Cardiac muscle cell (in vitro differentiated cells and primary cell): ENCODE data around the gene GRAMD2A. TPM values are rescaled to one million over a fixed set of nuclear protein-coding genes. Genes with fewer than 3 reads are reported as not detected.
A peak's percentile ranks its signal among the peaks of the same experiment; 100 is the strongest.

Experiments used
- DNase-seq, 2 donors: peaks; one replicate each; pipeline versions ENCODE4 v3.0.0 to v3.0.0-alpha.2; 2010 to 2017; ENCODE audit warnings: low read depth in 1 of 2, low spot score in 1 of 2
- H3K27ac ChIP-seq: fragments of 200-600 bp; sonication (generic); 2 replicates; pipeline ENCODE4 v1.5.1; 2016
- H3K27me3 ChIP-seq: fragments of 200-600 bp; sonication (generic); 2 replicates; pipeline ENCODE4 v1.6.0; 2016; ENCODE audit warnings: control low read depth
- H3K36me3 ChIP-seq: fragments of 200-600 bp; sonication (generic); 2 replicates; pipeline ENCODE4 v1.5.1; 2016; ENCODE audit warnings: control low read depth
- H3K4me1 ChIP-seq: fragments of 200-600 bp; sonication (generic); 2 replicates; pipeline ENCODE4 v1.8.1; 2017; ENCODE audit warnings: low read depth, mild to moderate bottlenecking, mixed run types
- H3K4me3 ChIP-seq: fragments of 200-600 bp; sonication (generic); 2 replicates; pipeline ENCODE4 v1.5.1; 2016; ENCODE audit warnings: mild to moderate bottlenecking
- H3K9me3 ChIP-seq: fragments of 200-600 bp; sonication (generic); 2 replicates; pipeline ENCODE4 v1.5.1; 2017; ENCODE audit warnings: low read depth, mild to moderate bottlenecking, control low read depth
- CTCF ChIP-seq: IDR thresholded peaks from 2 replicates; pipeline ENCODE4 v1.5.1; 2012; ENCODE audit warnings: low read depth, mild to moderate bottlenecking, low read length
- polyA plus RNA-seq: library from polyadenylated mRNA; unstranded; fragments of >200 nt; fragmentation: Nextera tagmentation; extraction: Ambion mirVana; gene quantifications from 2 replicates; pipeline ENCODE4 v1.2.1, GENCODE V29; 2016
- total RNA-seq: library from RNA; depleted of rRNA; stranded (reverse); fragments of >200 nt; gene quantifications from 2 replicates; pipeline ENCODE4 v1.2.3, GENCODE V29; 2016

The GRAMD2A gene
- total and polyA plus RNA-seq, 2 experiments from 2014 or later = 0.24 TPM; not detected in 1

- no peak for DNase-seq
- no peaks in the 10 kb centered on the region for H3K9me3 ChIP-seq
- H3K4me1 ChIP-seq = peaks cover 24% of the 10 kb centered on the region
- H3K27ac ChIP-seq = no peak overlapping the region
- TF ChIP-seq CTCF = no peak
- H3K36me3 ChIP-seq = no peaks in the 10 kb centered on the region
- no peak overlapping the region for H3K4me3 ChIP-seq
- H3K27me3 ChIP-seq = no peaks in the 10 kb centered on the region
Observed at GRCh38 chr15:72113347-72114031, 84.1 kb downstream of the GRAMD2A start.

GRCh38 chr15:72112805-72113204, 84.8 kb downstream of the GRAMD2A start:
- no peak overlapping the region for H3K4me3 ChIP-seq
- no peaks in the 10 kb centered on the region for H3K9me3 ChIP-seq
- H3K27ac ChIP-seq = no peak overlapping the region
- no peak for DNase-seq
- no peaks in the 10 kb centered on the region for H3K36me3 ChIP-seq
- H3K4me1 ChIP-seq = peaks cover 30% of the 10 kb centered on the region
- H3K27me3 ChIP-seq = no peaks in the 10 kb centered on the region
- no peak for TF ChIP-seq CTCF

- no peaks in the 10 kb centered on the region for H3K36me3 ChIP-seq
- no peak overlapping the region for H3K27ac ChIP-seq
- H3K27me3 ChIP-seq = no peaks in the 10 kb centered on the region
- H3K4me3 ChIP-seq = no peak overlapping the region
- H3K4me1 ChIP-seq = peaks cover 35% of the 10 kb centered on the region
- DNase-seq = peak in 1 of 2 donors; percentile 24
- H3K9me3 ChIP-seq = no peaks in the 10 kb centered on the region
- TF ChIP-seq CTCF = no peak
Observed at GRCh38 chr15:72112116-72112515, 85.5 kb downstream of the GRAMD2A start.

GRCh38 chr15:72110355-72110754, 87.2 kb downstream of the GRAMD2A start:
- Histone ChIP-seq H3K27me3 (no peaks in the 10 kb centered on the region), H3K4me3 (no peak overlapping the region), H3K4me1 (peaks cover 30% of the 10 kb centered on the region), H3K9me3 (no peaks in the 10 kb centered on the region), H3K36me3 (no peaks in the 10 kb centered on the region), H3K27ac (no peak overlapping the region)
- no peak for DNase-seq
- TF ChIP-seq CTCF = no peak

Other genes with a start within 250 kb of the GRAMD2A start
- gene MYO9A, start 79.6 kb downstream of the GRAMD2A start, total RNA-seq = 20.3 and 32.0 TPM in 2 replicates
- 22.8 and 25.4 TPM in 2 replicates for gene MYO9A, start 79.6 kb downstream of the GRAMD2A start, polyA plus RNA-seq
- 4.2 and 4.6 TPM in 2 replicates for gene SENP8, start 79.4 kb downstream of the GRAMD2A start, total RNA-seq
- gene SENP8, start 79.4 kb downstream of the GRAMD2A start, polyA plus RNA-seq = 11.0 and 14.3 TPM in 2 replicates
- 1,894 and 2,333 TPM in 2 replicates for gene PKM, start 33.4 kb upstream of the GRAMD2A start, total RNA-seq
- 2,112 and 2,578 TPM in 2 replicates for gene PKM, start 33.4 kb upstream of the GRAMD2A start, polyA plus RNA-seq
- 41.5 and 41.9 TPM in 2 replicates for gene PARP6, start 74.8 kb upstream of the GRAMD2A start, total RNA-seq
- 65.1 and 72.8 TPM in 2 replicates for gene PARP6, start 74.8 kb upstream of the GRAMD2A start, polyA plus RNA-seq
- gene CELF6, start 122.4 kb upstream of the GRAMD2A start, total RNA-seq = 1.3 and 2.5 TPM in 2 replicates
- 0.76 and 0.77 TPM in 2 replicates for gene CELF6, start 122.4 kb upstream of the GRAMD2A start, polyA plus RNA-seq
- gene HEXA, start 178.2 kb upstream of the GRAMD2A start, total RNA-seq = 49.5 and 63.5 TPM in 2 replicates
- 108 and 155 TPM in 2 replicates for gene HEXA, start 178.2 kb upstream of the GRAMD2A start, polyA plus RNA-seq
- gene TMEM202, start 200.5 kb upstream of the GRAMD2A start, total RNA-seq = not detected in 2 replicates
- not detected in 2 replicates for gene TMEM202, start 200.5 kb upstream of the GRAMD2A start, polyA plus RNA-seq